Stimulated activated CD8-positive, alpha-beta memory T cell treated with anti-CD3 and anti-CD28 coated beads, Interleukin-2, amount 100 ng/mL, for 1 hour (primary cell): ENCODE data around the gene ARHGAP15.

Experiments
- DNase-seq, 2 donors: peaks; one replicate each; pipeline ENCODE4 v3.0.0-alpha.2; 2020; ENCODE audit warnings: low read depth in 2 of 2

The ARHGAP15 gene

GRCh38 chr2:143688248-143688647, 559.0 kb downstream of the ARHGAP15 start:
- DNase-seq, result no peak

GRCh38 chr2:143688815-143689214, 559.6 kb downstream of the ARHGAP15 start:
- no peak for DNase-seq

GRCh38 chr2:143689541-143689940, 560.3 kb downstream of the ARHGAP15 start:
- no peak for DNase-seq

- DNase-seq, result no peak
Observed at GRCh38 chr2:143690235-143690634, 561.0 kb downstream of the ARHGAP15 start.

GRCh38 chr2:143691121-143691520, 561.9 kb downstream of the ARHGAP15 start:
- DNase-seq, result no peak

GRCh38 chr2:143692162-143692561, 562.9 kb downstream of the ARHGAP15 start:
- DNase-seq, result no peak

- no peak for DNase-seq
Observed at GRCh38 chr2:143692967-143693366, 563.7 kb downstream of the ARHGAP15 start.

- no peak for DNase-seq
Observed at GRCh38 chr2:143694335-143694734, 565.1 kb downstream of the ARHGAP15 start.

GRCh38 chr2:143696651-143697050, 567.4 kb downstream of the ARHGAP15 start:
- DNase-seq, result no peak

GRCh38 chr2:143697744-143698143, 568.5 kb downstream of the ARHGAP15 start:
- no peak for DNase-seq

- DNase-seq, result no peak
Observed at GRCh38 chr2:143698352-143698751, 569.1 kb downstream of the ARHGAP15 start.

GRCh38 chr2:143698888-143699570, 569.8 kb downstream of the ARHGAP15 start:
- no peak for DNase-seq

- no peak for DNase-seq
Observed at GRCh38 chr2:143700865-143701264, 571.6 kb downstream of the ARHGAP15 start.

- no peak for DNase-seq
Observed at GRCh38 chr2:143701785-143702184, 572.6 kb downstream of the ARHGAP15 start.

GRCh38 chr2:143702931-143703330, 573.7 kb downstream of the ARHGAP15 start:
- no peak for DNase-seq

GRCh38 chr2:143704451-143705106, 575.4 kb downstream of the ARHGAP15 start:
- DNase-seq, result no peak

- no peak for DNase-seq
Observed at GRCh38 chr2:143705108-143705707, 576.0 kb downstream of the ARHGAP15 start.

- no peak for DNase-seq
Observed at GRCh38 chr2:143706354-143706753, 577.1 kb downstream of the ARHGAP15 start.

GRCh38 chr2:143708682-143709081, 579.5 kb downstream of the ARHGAP15 start:
- DNase-seq, result no peak

- DNase-seq, result no peak
Observed at GRCh38 chr2:143710196-143710595, 581.0 kb downstream of the ARHGAP15 start.

GRCh38 chr2:143710879-143711278, 581.7 kb downstream of the ARHGAP15 start:
- no peak for DNase-seq

- DNase-seq, result no peak
Observed at GRCh38 chr2:143716522-143716921, 587.3 kb downstream of the ARHGAP15 start.

GRCh38 chr2:143717053-143717452, 587.8 kb downstream of the ARHGAP15 start:
- DNase-seq, result no peak
